HG02678 (cell line): ENCODE measurements around the gene PRR9.

Experiments used
- ATAC-seq: cut with Tn5 transposase; IDR thresholded peaks from one replicate; pipeline ENCODE4 v1.9.1; 2021; ENCODE audit warnings: mild to moderate bottlenecking, moderate library complexity; ENCODE audit not compliant: unreplicated experiment

PRR9 gene

GRCh38 chr1:153229076-153229829, 11.9 kb downstream of the PRR9 start:
- ATAC-seq: peak; percentile 48

- ATAC-seq: no peak
These were observed 14.0 kb downstream of the PRR9 start for GRCh38 chr1:153231363-153231762.

GRCh38 chr1:153231785-153232184, 14.4 kb downstream of the PRR9 start:
- ATAC-seq: no peak

- ATAC-seq: no peak
These were observed 15.2 kb downstream of the PRR9 start for GRCh38 chr1:153232553-153232952.

GRCh38 chr1:153233448-153233847, 16.1 kb downstream of the PRR9 start:
- no peak for ATAC-seq

- ATAC-seq: no peak
These were observed 21.1 kb downstream of the PRR9 start for GRCh38 chr1:153238527-153238926.

GRCh38 chr1:153242160-153242559, 24.8 kb downstream of the PRR9 start:
- ATAC-seq: no peak

GRCh38 chr1:153245466-153245865, 28.1 kb downstream of the PRR9 start:
- no peak for ATAC-seq

- ATAC-seq: no peak
These were observed 28.6 kb downstream of the PRR9 start for GRCh38 chr1:153246018-153246417.

GRCh38 chr1:153246825-153247224, 29.4 kb downstream of the PRR9 start:
- ATAC-seq: no peak

GRCh38 chr1:153248176-153248879, 30.9 kb downstream of the PRR9 start:
- ATAC-seq: no peak

GRCh38 chr1:153250166-153250565, 32.8 kb downstream of the PRR9 start:
- ATAC-seq: no peak

GRCh38 chr1:153251087-153251486, 33.7 kb downstream of the PRR9 start:
- no peak for ATAC-seq

GRCh38 chr1:153251562-153251961, 34.2 kb downstream of the PRR9 start:
- no peak for ATAC-seq

GRCh38 chr1:153251988-153252387, 34.6 kb downstream of the PRR9 start:
- ATAC-seq: no peak

- no peak for ATAC-seq
These were observed 35.7 kb downstream of the PRR9 start for GRCh38 chr1:153253076-153253475.

GRCh38 chr1:153253693-153254092, 36.3 kb downstream of the PRR9 start:
- peak; percentile 81 for ATAC-seq

- no peak for ATAC-seq
These were observed 42.0 kb downstream of the PRR9 start, which contains the start of gene LORICRIN for GRCh38 chr1:153259387-153259786. LORICRIN (plus strand) TSS chr1:153259687; CDS start chr1:153260950, 1,263 bp downstream.

- ATAC-seq: peak; percentile 46
These were observed 43.3 kb downstream of the PRR9 start for GRCh38 chr1:153260585-153261280.

GRCh38 chr1:153261281-153262069, 44.1 kb downstream of the PRR9 start:
- ATAC-seq: no peak

- ATAC-seq: no peak
These were observed 44.6 kb downstream of the PRR9 start for GRCh38 chr1:153262070-153262366.
